Fibroblast of lung (primary cell): Measurements from ENCODE around the gene TMEFF2.

Source experiments
- EZH2 ChIP-seq: IDR thresholded peaks from 2 replicates; pipeline ENCODE4 v1.5.1; 2012; ENCODE audit warnings: low read length, control low read depth, mild to moderate bottlenecking; ENCODE audit errors: missing control alignments
- TF ChIP-seq, protein P1 (sequence below), 2 donors: IDR thresholded peaks in 1 of 2; conservative IDR thresholded peaks in 1 of 2; 1 replicate in 1 of 2; 2 replicates in 1 of 2; pipeline ENCODE4 v1.5.1; 2011 to 2012; ENCODE audit warnings: low read length in 2 of 2, control low read depth in 1 of 2, inconsistent platforms in 1 of 2, low read depth in 1 of 2, mild to moderate bottlenecking in 1 of 2

DNA sequence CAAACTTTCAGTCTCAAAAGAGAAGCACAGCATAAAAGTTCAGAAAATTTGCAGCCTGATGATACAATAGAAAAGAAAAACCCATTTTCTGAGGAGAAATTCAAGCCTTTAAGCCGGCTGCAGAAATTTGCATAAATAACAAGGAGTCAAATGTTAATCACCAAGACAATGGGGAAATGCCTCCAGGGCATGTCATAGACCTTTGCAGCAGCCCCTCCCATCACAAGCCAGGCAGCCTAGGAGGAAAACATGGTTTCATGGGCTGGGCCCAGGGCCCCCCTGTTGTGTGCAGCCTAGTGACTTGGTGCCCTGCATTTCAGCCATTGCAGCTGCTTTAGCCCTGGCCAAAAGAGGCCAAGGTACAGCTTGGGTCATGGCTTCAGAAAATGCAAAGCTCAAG, 293.7 kb downstream of the TMEFF2 start:
- TF ChIP-seq, protein P1, sequence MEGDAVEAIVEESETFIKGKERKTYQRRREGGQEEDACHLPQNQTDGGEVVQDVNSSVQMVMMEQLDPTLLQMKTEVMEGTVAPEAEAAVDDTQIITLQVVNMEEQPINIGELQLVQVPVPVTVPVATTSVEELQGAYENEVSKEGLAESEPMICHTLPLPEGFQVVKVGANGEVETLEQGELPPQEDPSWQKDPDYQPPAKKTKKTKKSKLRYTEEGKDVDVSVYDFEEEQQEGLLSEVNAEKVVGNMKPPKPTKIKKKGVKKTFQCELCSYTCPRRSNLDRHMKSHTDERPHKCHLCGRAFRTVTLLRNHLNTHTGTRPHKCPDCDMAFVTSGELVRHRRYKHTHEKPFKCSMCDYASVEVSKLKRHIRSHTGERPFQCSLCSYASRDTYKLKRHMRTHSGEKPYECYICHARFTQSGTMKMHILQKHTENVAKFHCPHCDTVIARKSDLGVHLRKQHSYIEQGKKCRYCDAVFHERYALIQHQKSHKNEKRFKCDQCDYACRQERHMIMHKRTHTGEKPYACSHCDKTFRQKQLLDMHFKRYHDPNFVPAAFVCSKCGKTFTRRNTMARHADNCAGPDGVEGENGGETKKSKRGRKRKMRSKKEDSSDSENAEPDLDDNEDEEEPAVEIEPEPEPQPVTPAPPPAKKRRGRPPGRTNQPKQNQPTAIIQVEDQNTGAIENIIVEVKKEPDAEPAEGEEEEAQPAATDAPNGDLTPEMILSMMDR (conservative IDR thresholded peaks at IDR 0.05 in 1 of 2, IDR thresholded peaks at IDR 0.05 in 1 of 2; ENCODE audit: low read depth in 1 of 2, low read length in 2 of 2) = no peak
- TF ChIP-seq EZH2 = no peak
